ENCODE results near the gene RAI1. TPM values are rescaled to one million over a fixed set of nuclear protein-coding genes. Genes with fewer than 3 reads are reported as not detected.

RAI1 gene
- total RNA-seq, 4 donors from 2014 or later, result 12.8 to 51.2 (median 47.6) TPM

DNA sequence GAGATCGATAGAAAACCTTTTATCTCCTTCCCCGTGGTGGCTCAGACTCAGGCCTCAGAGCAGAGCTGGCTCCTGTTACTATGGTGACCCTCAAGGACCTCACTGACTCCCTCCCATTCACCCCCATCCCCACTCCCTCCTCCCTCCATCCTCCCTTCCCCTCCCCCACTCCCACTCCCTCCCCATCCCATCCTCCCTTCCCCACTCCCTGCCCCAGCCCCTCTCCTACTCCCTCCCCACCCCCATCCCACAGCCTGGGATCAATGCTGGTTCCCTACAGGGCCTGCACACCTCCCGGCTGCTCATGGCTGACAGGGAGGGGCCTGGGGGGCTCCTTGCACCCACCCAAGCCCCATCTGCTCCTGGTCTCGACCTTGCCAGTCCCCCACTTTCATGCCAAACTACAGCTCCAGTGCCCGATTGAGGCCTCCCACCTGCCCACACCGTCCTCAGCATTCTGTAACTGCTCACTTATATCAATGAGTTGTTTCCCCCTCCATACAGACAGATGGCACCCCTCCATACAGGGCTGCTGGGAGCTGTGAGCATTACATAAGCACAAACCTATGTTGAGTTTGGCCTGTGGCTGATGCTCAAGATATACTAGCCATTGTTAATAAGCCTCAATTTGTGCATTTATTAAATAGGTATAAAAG lies 11.6 kb upstream of the RAI1 start:
- no peak overlapping the region for H3K4me3 ChIP-seq
- H3K27me3 ChIP-seq, result no peaks in the 10 kb centered on the region
- peaks cover 0 to 10% (median 0%) of the 10 kb centered on the region in 4 donors for H3K4me1 ChIP-seq
- H3K36me3 ChIP-seq, result no peaks in the 10 kb centered on the region
- TF ChIP-seq, protein P1, sequence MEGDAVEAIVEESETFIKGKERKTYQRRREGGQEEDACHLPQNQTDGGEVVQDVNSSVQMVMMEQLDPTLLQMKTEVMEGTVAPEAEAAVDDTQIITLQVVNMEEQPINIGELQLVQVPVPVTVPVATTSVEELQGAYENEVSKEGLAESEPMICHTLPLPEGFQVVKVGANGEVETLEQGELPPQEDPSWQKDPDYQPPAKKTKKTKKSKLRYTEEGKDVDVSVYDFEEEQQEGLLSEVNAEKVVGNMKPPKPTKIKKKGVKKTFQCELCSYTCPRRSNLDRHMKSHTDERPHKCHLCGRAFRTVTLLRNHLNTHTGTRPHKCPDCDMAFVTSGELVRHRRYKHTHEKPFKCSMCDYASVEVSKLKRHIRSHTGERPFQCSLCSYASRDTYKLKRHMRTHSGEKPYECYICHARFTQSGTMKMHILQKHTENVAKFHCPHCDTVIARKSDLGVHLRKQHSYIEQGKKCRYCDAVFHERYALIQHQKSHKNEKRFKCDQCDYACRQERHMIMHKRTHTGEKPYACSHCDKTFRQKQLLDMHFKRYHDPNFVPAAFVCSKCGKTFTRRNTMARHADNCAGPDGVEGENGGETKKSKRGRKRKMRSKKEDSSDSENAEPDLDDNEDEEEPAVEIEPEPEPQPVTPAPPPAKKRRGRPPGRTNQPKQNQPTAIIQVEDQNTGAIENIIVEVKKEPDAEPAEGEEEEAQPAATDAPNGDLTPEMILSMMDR (IDR thresholded peaks at IDR 0.05), result no peak
- no peak for TF ChIP-seq POLR2A (IDR thresholded peaks at IDR 0.05)
- H3K9me3 ChIP-seq, result no peaks in the 10 kb centered on the region
- no peak for DNase-seq
- H3K27ac ChIP-seq, result no peak overlapping the region

DNA sequence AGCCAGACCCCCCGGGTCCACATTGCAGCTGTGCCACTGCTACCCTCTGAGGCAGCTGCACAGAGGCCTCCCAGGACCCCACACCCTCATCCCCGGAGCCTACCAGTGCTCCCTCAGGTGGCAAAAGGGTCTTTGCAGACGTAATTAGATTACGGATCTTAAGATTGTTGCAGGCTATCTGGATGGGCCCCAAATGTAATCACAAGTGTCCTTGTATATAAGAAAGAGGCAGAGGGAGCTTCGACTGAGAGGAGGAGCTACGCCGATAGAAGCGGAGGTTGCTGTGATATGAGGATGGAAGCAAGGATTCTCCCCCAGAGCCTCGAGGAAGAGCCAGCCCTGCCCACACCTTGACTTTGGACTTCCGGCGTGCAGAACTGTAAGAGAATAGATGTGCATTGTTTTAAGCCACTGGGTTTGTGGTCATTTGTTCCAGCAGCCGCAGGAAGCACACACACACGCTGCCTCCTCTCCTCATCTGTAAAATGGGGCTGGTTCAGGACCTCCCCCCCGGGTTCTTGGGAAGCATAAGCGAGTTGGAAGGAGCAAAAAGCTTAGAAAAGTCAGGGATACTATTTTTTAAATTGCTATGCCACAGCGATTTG lies 10.5 kb upstream of the RAI1 start:
- H3K9me3 ChIP-seq, result no peaks in the 10 kb centered on the region
- H3K4me3 ChIP-seq, result no peak overlapping the region
- no peak for DNase-seq
- TF ChIP-seq POLR2A (IDR thresholded peaks at IDR 0.05), result no peak
- TF ChIP-seq, protein P1 (IDR thresholded peaks at IDR 0.05), result no peak
- H3K36me3 ChIP-seq, result no peaks in the 10 kb centered on the region
- no peaks in the 10 kb centered on the region for H3K27me3 ChIP-seq
- no peak overlapping the region for H3K27ac ChIP-seq
- peaks cover 0 to 10% (median 0%) of the 10 kb centered on the region in 4 donors for H3K4me1 ChIP-seq

DNA sequence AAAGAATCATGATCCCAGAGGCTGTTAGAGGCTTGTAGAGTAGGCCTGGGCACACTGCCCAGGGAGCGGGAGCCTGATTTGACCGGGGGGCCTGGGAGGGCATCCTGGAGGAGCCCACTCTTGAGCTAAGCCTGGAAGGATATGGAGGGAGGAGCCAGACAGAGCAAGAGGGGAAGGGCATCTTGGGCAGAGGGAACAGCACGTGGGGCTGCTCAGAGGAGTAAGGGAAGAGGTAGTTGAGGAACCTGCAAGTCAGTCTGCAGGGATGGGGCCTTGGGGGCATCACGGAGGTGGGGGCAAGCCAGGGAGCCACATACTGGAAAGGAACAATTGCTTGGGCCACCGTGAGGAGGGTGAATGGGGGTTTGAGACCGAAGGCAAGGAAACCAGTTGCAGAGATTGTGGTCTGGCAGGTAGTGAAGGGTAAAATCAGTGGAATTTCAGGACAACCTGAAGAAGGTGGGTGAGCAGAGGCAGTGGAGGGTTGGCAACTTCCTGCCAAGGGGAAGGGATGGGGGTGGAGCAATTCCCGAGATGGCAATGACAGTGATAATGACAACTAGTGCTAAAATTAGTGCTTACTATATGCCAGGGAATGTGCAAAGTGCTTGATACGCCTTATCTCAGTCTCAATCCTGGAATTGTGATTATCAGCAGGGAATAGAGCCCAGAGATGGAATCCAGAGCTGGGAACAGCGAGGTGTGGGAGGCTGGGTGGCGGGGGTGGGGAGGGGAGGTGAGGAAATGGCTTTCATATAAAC lies 9.7 kb upstream of the RAI1 start:
- TF ChIP-seq, protein P1 (IDR thresholded peaks at IDR 0.05), result no peak
- no peak overlapping the region for H3K27ac ChIP-seq
- DNase-seq, result no peak

DNA sequence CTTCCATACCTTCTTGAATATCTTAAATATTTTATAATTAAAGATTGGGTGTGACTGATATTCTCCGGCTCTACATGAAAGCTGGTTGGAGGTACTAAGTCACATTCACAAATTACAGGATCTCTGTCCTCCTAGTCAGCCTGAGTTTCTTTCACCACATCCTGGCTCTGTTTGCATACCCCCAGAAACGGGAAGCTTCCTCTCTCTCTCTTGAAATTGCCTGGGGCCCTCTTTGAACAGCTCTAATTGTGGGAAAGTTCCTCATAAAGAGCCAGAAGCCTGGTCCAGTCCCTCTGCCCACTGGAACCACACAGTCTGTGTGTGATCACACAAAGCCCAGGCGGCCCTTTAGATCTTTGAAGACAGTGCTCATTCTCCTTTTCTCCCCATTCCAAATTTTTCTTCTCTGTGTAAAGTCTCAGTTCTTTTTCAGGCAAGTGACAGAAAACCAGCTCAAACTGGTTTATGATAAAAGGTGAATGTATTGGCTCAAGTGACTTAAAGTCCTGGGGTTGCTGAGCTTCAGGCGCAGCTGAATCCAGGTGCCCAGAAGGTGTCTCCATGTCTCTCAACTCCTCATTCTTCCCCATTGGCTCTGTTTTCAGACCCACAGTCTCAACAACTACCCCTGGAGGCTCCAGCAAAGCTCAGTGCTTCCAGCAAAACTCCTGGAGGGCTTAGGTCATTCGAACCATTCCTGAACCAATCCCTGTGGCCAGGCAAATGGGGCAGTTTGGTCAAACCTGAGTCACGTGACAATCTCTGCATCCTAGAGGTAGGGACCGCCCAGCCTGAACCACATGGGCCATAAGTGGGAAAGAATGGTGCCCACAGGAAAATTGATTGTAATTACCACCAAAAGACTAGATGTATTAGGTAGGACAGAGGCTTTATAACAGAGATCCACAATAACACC lies 8.5 kb upstream of the RAI1 start:
- no peak overlapping the region for H3K4me3 ChIP-seq
- no peaks in the 10 kb centered on the region for H3K9me3 ChIP-seq
- no peaks in the 10 kb centered on the region for H3K27me3 ChIP-seq
- TF ChIP-seq, protein P1 (IDR thresholded peaks at IDR 0.05), result no peak
- no peak for TF ChIP-seq POLR2A (IDR thresholded peaks at IDR 0.05)
- H3K27ac ChIP-seq, result no peak overlapping the region
- peaks cover 0 to 19% (median 0%) of the 10 kb centered on the region in 4 donors for H3K4me1 ChIP-seq
- no peak for DNase-seq
- no peaks in the 10 kb centered on the region for H3K36me3 ChIP-seq

More for the DNA sequence above, 9.7 kb upstream of the RAI1 start:
- Histone ChIP-seq H3K4me3 (no peak overlapping the region), H3K9me3 (no peaks in the 10 kb centered on the region), H3K4me1 (peaks cover 0 to 17% (median 0%) of the 10 kb centered on the region in 4 donors), H3K36me3 (no peaks in the 10 kb centered on the region), H3K27me3 (no peaks in the 10 kb centered on the region)

DNA sequence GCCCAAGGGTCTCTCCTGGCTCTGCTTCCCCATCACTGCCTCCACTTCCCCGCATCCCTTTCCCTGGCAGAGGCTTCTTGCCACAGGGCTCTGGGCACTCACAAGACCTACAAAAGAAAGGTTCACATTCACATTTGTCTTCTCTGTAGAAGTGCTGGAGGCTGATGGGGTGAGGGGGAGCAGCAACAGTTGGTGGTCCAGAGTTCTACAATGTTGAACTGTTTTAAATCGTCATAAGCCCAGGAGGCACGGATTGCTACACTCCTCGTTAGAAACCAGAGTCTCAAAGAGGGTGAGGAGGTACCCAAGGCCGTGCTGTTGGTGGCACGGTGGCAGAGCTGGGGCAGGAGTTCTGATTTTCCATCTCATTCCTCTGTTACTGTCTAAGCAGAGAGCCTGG lies 5.8 kb upstream of the RAI1 start:
- TF ChIP-seq, protein P1 (IDR thresholded peaks at IDR 0.05), result no peak
- TF ChIP-seq POLR2A (IDR thresholded peaks at IDR 0.05), result no peak
- Histone ChIP-seq H3K4me3 (no peak overlapping the region), H3K36me3 (no peaks in the 10 kb centered on the region), H3K27me3 (no peaks in the 10 kb centered on the region), H3K27ac (no peak overlapping the region), H3K4me1 (peaks cover 0 to 18% (median 0%) of the 10 kb centered on the region in 4 donors), H3K9me3 (no peaks in the 10 kb centered on the region)
- no peak for DNase-seq
